Keratinocyte (primary cell): ENCODE data around the gene WFIKKN1. TPM values are rescaled to one million over a fixed set of nuclear protein-coding genes. Genes with fewer than 3 reads are reported as not detected.

Experiments
- DNase-seq: peaks from one replicate; pipeline ENCODE4 v3.0.0-alpha.2; 2011; ENCODE audit warnings: low read depth, missing footprints, low spot score
- FAIRE-seq: peaks from 2 replicates; lab custom pipeline; 2011; peaks lifted over from hg19 to GRCh38; lab: Jason Lieb, UNC
- H2AFZ ChIP-seq: 2 replicates; pipeline ENCODE4 v1.6.0; 2012; ENCODE audit warnings: low read length, control low read depth, inconsistent platforms; ENCODE audit not compliant: control insufficient read depth
- H3K27ac ChIP-seq: 2 replicates; pipeline ENCODE4 v1.5.1; 2011; ENCODE audit warnings: low read length; ENCODE audit not compliant: control insufficient read depth, insufficient read depth
- H3K27me3 ChIP-seq: 3 replicates; pipeline ENCODE4 v1.6.0; 2011; ENCODE audit warnings: low read length; ENCODE audit not compliant: control insufficient read depth, insufficient read depth; ENCODE audit errors: extremely low read depth
- H3K36me3 ChIP-seq, 2 experiments: 2 replicates in 1 of 2; 3 replicates in 1 of 2; pipeline ENCODE4 v1.5.1; 2011; ENCODE audit warnings: low read length in 2 of 2, mild to moderate bottlenecking in 1 of 2; ENCODE audit not compliant: control insufficient read depth in 2 of 2, insufficient read depth in 2 of 2; ENCODE audit errors: extremely low read depth in 1 of 2
- H3K4me1 ChIP-seq: 3 replicates; pipeline ENCODE4 v1.5.1; 2011; ENCODE audit warnings: low read length; ENCODE audit not compliant: control insufficient read depth, insufficient read depth; ENCODE audit errors: extremely low read depth
- H3K4me2 ChIP-seq: 3 replicates; pipeline ENCODE4 v1.6.0; 2011; ENCODE audit warnings: low read depth, low read length; ENCODE audit not compliant: control insufficient read depth, insufficient read depth; ENCODE audit errors: extremely low read depth
- H3K4me3 ChIP-seq, 3 experiments: fragments of 200-600 bp in 1 of 3; sonication (generic) in 1 of 3; 2 replicates in 2 of 3; 3 replicates in 1 of 3; pipeline ENCODE4 v1.5.1; 2011 to 2016; ENCODE audit warnings: low read length in 3 of 3, mild to moderate bottlenecking in 3 of 3, control low read depth in 2 of 3, inconsistent platforms in 1 of 3, low read depth in 1 of 3, mixed read lengths in 1 of 3, mixed run types in 1 of 3, moderate library complexity in 1 of 3; ENCODE audit not compliant: control insufficient read depth in 2 of 3, insufficient read depth in 2 of 3; ENCODE audit errors: extremely low read depth in 1 of 3
- H3K79me2 ChIP-seq: 2 replicates; pipeline ENCODE4 v1.6.0; 2012; ENCODE audit warnings: low read length; ENCODE audit not compliant: control insufficient read depth, insufficient read depth
- H3K9ac ChIP-seq: 3 replicates; pipeline ENCODE4 v1.6.0; 2011; ENCODE audit warnings: low read length; ENCODE audit not compliant: control insufficient read depth, insufficient read depth; ENCODE audit errors: extremely low read depth
- H3K9me1 ChIP-seq: 3 replicates; pipeline ENCODE4 v1.6.0; 2011; ENCODE audit warnings: low read length; ENCODE audit not compliant: control insufficient read depth, insufficient read depth; ENCODE audit errors: extremely low read depth
- H3K9me3 ChIP-seq: 2 replicates; pipeline ENCODE4 v1.5.1; 2012; ENCODE audit warnings: low read depth, low read length; ENCODE audit not compliant: control insufficient read depth
- H4K20me1 ChIP-seq: 3 replicates; pipeline ENCODE4 v1.6.0; 2011; ENCODE audit warnings: low read length; ENCODE audit not compliant: control insufficient read depth, insufficient read depth; ENCODE audit errors: extremely low read depth
- EZH2 ChIP-seq: IDR thresholded peaks from one replicate; pipeline ENCODE4 v1.6.1; 2012; ENCODE audit warnings: inconsistent platforms, mild to moderate bottlenecking, low read length, moderate library complexity
- dilution Hi-C: fragments of 300-500 bp; cut with MboI; formaldehyde crosslinking; loops from one replicate; pipeline ENCODE4 v1.7.0; 2020; ENCODE audit warnings: low sequenced_read_pairs; ENCODE audit not compliant: extremely low pct_ligation_motif_present
- polyA plus RNA-seq, 5 experiments: library from polyadenylated mRNA; depleted of rRNA in 3 of 5; stranded (reverse) in 3 of 5; stranded (forward) in 1 of 5; unstranded in 1 of 5; fragments of >200 nt; gene quantifications; 1 replicate in 1 of 5; 2 replicates in 3 of 5; 3 replicates in 1 of 5; pipeline versions ENCODE4 v1.2.1 to v1.2.3, GENCODE V29; 2011 to 2012; ENCODE audit warnings: missing spikeins in 2 of 5, low read depth in 1 of 5, low replicate concordance in 1 of 5
- TF ChIP-seq, protein P1 (sequence below), 3 experiments: IDR thresholded peaks in 1 of 3; conservative IDR thresholded peaks in 1 of 3; optimal IDR thresholded peaks in 1 of 3; 2 replicates in 2 of 3; 3 replicates in 1 of 3; pipeline versions ENCODE3 to v1.5.1; 2011; ENCODE audit warnings: low read length in 3 of 3, mild to moderate bottlenecking in 3 of 3, moderate library complexity in 2 of 3, control low read depth in 1 of 3, inconsistent platforms in 1 of 3; ENCODE audit not compliant: insufficient read depth in 2 of 3; ENCODE audit errors: extremely low read depth in 1 of 3

The WFIKKN1 gene
- polyA plus RNA-seq, 1 donor (not counting 4 experiments of a cell fraction or from before 2014, with no cell fraction given) = not detected

DNA sequence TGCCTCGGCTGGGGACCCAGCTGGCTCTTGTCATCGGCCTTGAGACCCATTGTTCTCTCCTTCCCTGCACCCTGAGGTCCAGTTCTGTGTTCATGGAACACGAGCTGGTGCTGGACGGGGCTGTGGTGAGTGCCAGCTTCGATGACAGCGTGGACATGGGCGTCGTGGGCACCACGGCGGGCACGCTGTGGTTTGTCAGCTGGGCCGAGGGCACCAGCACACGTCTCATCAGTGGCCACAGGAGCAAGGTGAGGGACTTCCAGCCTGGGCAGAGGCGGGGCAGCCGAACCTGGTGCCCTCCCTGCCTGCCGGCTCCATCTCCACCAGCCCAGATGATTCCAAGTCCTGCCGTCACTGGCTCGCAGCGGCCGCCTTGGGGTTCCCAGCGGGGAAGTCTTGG is 31.8 kb downstream of the WFIKKN1 start:
- Histone ChIP-seq H3K9ac (no peak overlapping the region), H3K27me3 (no peaks in the 10 kb centered on the region), H3K4me2 (no peak overlapping the region), H3K27ac (no peak overlapping the region), H3K9me1 (no peaks in the 10 kb centered on the region), H3K4me1 (peaks cover 5% of the 10 kb centered on the region), H2AFZ (no peak overlapping the region), H3K4me3 (no peak overlapping the region), H3K79me2 (no peaks in the 10 kb centered on the region), H3K9me3 (no peaks in the 10 kb centered on the region), H4K20me1 (no peaks in the 10 kb centered on the region), H3K36me3 (no peaks in the 10 kb centered on the region)
- TF ChIP-seq, protein P1, sequence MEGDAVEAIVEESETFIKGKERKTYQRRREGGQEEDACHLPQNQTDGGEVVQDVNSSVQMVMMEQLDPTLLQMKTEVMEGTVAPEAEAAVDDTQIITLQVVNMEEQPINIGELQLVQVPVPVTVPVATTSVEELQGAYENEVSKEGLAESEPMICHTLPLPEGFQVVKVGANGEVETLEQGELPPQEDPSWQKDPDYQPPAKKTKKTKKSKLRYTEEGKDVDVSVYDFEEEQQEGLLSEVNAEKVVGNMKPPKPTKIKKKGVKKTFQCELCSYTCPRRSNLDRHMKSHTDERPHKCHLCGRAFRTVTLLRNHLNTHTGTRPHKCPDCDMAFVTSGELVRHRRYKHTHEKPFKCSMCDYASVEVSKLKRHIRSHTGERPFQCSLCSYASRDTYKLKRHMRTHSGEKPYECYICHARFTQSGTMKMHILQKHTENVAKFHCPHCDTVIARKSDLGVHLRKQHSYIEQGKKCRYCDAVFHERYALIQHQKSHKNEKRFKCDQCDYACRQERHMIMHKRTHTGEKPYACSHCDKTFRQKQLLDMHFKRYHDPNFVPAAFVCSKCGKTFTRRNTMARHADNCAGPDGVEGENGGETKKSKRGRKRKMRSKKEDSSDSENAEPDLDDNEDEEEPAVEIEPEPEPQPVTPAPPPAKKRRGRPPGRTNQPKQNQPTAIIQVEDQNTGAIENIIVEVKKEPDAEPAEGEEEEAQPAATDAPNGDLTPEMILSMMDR (optimal IDR thresholded peaks at IDR 0.05 in 1 of 3, IDR thresholded peaks at IDR 0.05 in 1 of 3, conservative IDR thresholded peaks at IDR 0.05 in 1 of 3; ENCODE audit: extremely low read depth in 1 of 3, insufficient read depth in 2 of 3, low read length in 3 of 3) = no peak
- TF ChIP-seq EZH2 = no peak
- FAIRE-seq (no peak), DNase-seq (no peak)
- dilution Hi-C loops = no loop called here

DNA sequence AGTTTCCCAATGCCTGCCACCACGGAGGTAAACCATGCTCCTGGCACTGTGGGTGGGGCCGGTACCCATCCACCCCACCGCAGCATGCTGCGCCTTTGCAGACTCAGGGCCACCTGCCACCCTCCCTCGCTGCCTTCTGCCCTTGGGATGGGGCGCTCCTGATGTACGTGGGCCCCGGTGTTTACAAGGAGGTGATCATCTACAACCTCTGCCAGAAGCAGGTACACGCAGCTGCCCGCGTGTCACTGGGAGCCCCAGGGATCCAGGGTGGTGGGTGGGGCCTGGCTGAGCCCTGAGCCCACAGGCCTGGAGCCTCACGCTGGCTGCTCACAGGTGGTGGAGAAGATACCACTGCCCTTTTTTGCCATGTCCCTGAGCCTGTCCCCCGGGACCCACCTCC is 35.8 kb downstream of the WFIKKN1 start:
- Histone ChIP-seq H3K36me3 (peaks cover 14% of the 10 kb centered on the region in 2 experiments), H3K4me2 (no peak overlapping the region), H3K79me2 (peaks cover 28% of the 10 kb centered on the region), H3K9ac (no peak overlapping the region), H3K4me3 (no peak overlapping the region), H2AFZ (no peak overlapping the region), H4K20me1 (no peaks in the 10 kb centered on the region), H3K9me1 (no peaks in the 10 kb centered on the region), H3K9me3 (no peaks in the 10 kb centered on the region), H3K4me1 (peaks cover 10% of the 10 kb centered on the region), H3K27me3 (no peaks in the 10 kb centered on the region), H3K27ac (no peak overlapping the region)
- FAIRE-seq (no peak), DNase-seq (no peak)
- TF ChIP-seq EZH2 = no peak
- TF ChIP-seq, protein P1 (optimal IDR thresholded peaks at IDR 0.05 in 1 of 3, IDR thresholded peaks at IDR 0.05 in 1 of 3, conservative IDR thresholded peaks at IDR 0.05 in 1 of 3; ENCODE audit: extremely low read depth in 1 of 3, insufficient read depth in 2 of 3, low read length in 3 of 3) = no peak
- dilution Hi-C loops = no loop called here
